M059J (cell line): Measurements from ENCODE around the gene UTF1. TPM values are rescaled to one million over a fixed set of nuclear protein-coding genes. Genes with fewer than 3 reads are reported as not detected.

Experiments
- DNase-seq: peaks from one replicate; pipeline ENCODE4 v3.0.0-alpha.2; 2012; ENCODE audit warnings: low read depth
- total RNA-seq: library from RNA; depleted of rRNA; stranded (reverse); fragments of >200 nt; shearing (Covaris generic); gene quantifications from 2 replicates; pipeline ENCODE4 v1.2.3, GENCODE V29; 2014

UTF1 gene
- total RNA-seq, 1 experiment from 2014 or later = not detected

GRCh38 chr10:133196936-133197758 lies 32.9 kb upstream of the UTF1 start:
- no peak for DNase-seq

- no peak for DNase-seq
These were observed 32.2 kb upstream of the UTF1 start for GRCh38 chr10:133197786-133198185.

GRCh38 chr10:133198206-133198605 lies 31.8 kb upstream of the UTF1 start:
- DNase-seq = no peak

GRCh38 chr10:133198621-133199487 lies 31.2 kb upstream of the UTF1 start:
- no peak for DNase-seq

- no peak for DNase-seq
These were observed 30.5 kb upstream of the UTF1 start for GRCh38 chr10:133199488-133199885.

GRCh38 chr10:133199992-133200611 lies 29.9 kb upstream of the UTF1 start:
- no peak for DNase-seq

- no peak for DNase-seq
These were observed 29.4 kb upstream of the UTF1 start for GRCh38 chr10:133200621-133201031.

- DNase-seq = no peak
These were observed 28.7 kb upstream of the UTF1 start for GRCh38 chr10:133201151-133201947.

- DNase-seq = no peak
These were observed 27.9 kb upstream of the UTF1 start for GRCh38 chr10:133201948-133202725.

- DNase-seq = no peak
These were observed 27.0 kb upstream of the UTF1 start for GRCh38 chr10:133202778-133203651.

GRCh38 chr10:133203652-133204195 lies 26.3 kb upstream of the UTF1 start:
- no peak for DNase-seq

GRCh38 chr10:133204226-133205015 lies 25.6 kb upstream of the UTF1 start:
- DNase-seq = no peak

- DNase-seq = no peak
These were observed 24.9 kb upstream of the UTF1 start for GRCh38 chr10:133205146-133205545.

- no peak for DNase-seq
These were observed 23.5 kb upstream of the UTF1 start for GRCh38 chr10:133206356-133207040.

- DNase-seq = no peak
These were observed 22.9 kb upstream of the UTF1 start for GRCh38 chr10:133207041-133207600.

- DNase-seq = no peak
These were observed 22.4 kb upstream of the UTF1 start for GRCh38 chr10:133207627-133208026.

GRCh38 chr10:133208466-133208865 lies 21.6 kb upstream of the UTF1 start:
- no peak for DNase-seq

- no peak for DNase-seq
These were observed 20.9 kb upstream of the UTF1 start for GRCh38 chr10:133209117-133209516.
